ENCODE data around the gene PDZD8. TPM values are rescaled to one million over a fixed set of nuclear protein-coding genes. Genes with fewer than 3 reads are reported as not detected.

The PDZD8 gene, protein sequence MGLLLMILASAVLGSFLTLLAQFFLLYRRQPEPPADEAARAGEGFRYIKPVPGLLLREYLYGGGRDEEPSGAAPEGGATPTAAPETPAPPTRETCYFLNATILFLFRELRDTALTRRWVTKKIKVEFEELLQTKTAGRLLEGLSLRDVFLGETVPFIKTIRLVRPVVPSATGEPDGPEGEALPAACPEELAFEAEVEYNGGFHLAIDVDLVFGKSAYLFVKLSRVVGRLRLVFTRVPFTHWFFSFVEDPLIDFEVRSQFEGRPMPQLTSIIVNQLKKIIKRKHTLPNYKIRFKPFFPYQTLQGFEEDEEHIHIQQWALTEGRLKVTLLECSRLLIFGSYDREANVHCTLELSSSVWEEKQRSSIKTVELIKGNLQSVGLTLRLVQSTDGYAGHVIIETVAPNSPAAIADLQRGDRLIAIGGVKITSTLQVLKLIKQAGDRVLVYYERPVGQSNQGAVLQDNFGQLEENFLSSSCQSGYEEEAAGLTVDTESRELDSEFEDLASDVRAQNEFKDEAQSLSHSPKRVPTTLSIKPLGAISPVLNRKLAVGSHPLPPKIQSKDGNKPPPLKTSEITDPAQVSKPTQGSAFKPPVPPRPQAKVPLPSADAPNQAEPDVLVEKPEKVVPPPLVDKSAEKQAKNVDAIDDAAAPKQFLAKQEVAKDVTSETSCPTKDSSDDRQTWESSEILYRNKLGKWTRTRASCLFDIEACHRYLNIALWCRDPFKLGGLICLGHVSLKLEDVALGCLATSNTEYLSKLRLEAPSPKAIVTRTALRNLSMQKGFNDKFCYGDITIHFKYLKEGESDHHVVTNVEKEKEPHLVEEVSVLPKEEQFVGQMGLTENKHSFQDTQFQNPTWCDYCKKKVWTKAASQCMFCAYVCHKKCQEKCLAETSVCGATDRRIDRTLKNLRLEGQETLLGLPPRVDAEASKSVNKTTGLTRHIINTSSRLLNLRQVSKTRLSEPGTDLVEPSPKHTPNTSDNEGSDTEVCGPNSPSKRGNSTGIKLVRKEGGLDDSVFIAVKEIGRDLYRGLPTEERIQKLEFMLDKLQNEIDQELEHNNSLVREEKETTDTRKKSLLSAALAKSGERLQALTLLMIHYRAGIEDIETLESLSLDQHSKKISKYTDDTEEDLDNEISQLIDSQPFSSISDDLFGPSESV
- total RNA-seq: 14.8 and 24.4 TPM in 2 replicates

DNA sequence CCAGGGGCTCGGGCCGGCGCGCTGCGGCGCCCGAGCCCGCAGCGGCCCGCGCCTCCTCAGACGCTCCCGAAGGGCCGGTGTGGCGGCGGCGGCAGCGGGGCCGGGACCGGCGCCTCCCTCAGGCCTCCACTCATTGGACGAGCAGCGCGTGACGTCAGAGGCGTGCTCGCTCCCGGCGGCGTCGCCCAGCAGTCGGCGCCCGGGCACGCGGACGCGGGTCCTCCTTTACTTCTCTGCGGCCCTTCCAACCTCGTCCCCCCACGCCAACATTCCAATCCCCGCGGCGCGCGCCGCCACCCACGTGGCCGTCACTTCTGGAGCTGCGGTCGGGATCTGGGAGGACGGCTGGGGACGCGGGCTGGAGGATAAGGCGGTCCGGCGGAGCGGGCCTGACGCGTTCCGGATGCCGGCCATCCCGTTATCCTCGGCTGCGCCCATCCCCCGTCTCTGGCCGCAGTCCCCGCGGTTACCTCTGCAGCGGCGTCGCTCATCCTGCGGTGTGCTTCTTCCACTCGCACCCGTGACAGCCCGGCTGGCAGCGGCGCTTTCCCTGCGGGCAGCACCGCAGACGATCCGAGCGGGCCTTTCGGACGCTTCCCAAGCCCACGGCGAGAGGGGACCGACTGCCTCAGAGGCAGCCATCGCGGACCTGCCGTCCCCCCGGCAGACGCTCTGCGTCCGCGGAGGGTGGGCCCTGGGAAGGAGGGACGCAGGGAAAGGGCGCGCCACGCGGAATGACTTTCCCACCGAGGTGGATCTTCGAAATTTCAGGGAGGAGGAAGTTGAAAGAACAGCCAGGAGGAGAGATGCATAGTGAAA is at the start of gene PDZD8:
Gene PDZD8 (minus strand): TSS at position 81 of the 819 bp plus-strand sequence. CDS start 213 bp downstream, outside the sequence.

DNA sequence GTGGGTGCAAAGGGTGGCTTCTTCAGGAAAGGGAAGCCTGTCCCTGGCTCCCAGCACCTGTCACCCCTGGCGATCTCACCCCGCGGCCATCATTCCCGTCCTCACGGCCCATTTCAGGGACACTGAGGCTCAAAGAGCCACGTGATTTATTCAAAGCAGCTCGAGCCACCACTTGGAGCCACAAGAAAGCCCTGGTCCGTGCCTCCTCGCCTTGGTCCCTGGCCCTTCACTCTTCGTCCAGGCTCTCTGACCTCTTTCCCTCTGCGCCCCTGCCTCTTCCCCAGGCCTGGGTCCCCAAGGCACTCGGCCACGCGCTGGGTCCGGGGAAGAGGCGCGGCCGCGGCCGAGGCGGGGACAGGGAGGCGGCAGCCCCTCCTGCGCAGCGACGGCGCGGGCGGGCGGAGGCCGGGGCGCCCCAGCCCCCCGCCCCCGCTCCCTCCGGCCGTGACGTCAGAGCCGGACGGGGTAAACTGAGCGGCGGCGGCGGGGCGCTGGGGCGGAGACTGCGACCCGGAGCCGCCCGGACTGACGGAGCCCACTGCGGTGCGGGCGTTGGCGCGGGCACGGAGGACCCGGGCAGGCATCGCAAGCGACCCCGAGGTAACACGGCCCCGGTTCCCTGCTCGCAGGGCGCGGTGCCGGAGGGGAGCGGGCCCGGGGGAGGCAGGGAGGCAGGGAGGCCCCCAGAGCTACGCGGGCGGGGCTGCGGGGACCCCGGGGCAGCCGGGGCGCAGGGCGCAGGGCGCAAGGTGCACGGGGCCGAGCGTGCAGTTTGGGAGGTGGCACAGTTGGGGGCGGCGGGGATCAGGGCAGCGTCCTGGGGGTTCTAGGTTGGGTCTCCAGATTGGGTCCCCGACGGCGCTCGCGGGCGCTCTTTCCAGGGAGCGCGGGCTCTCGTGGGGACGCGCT is 134.4 kb downstream of the PDZD8 start, which contains the start of gene SLC18A2:
Gene SLC18A2 (plus strand): TSS at position 494 of the 909 bp plus-strand sequence. CDS start 580 bp downstream, outside the sequence.

Other genes starting within 250 kb of the PDZD8 start
- not detected in 2 replicates for gene VAX1, start 237.2 kb downstream of the PDZD8 start, total RNA-seq
- not detected in 2 replicates for gene KCNK18, start 178.0 kb downstream of the PDZD8 start, total RNA-seq
- not detected in 2 replicates for gene SLC18A2, start 134.3 kb downstream of the PDZD8 start, total RNA-seq
- gene EMX2, start 167.3 kb upstream of the PDZD8 start, total RNA-seq: 0.10 and 0.75 TPM in 2 replicates